GM19035 (cell line): ENCODE results near the gene RALGDS.

Experiments
- ATAC-seq: cut with Tn5 transposase; IDR thresholded peaks from one replicate; pipeline ENCODE4 v1.9.1; 2021; ENCODE audit not compliant: unreplicated experiment

RALGDS gene

DNA sequence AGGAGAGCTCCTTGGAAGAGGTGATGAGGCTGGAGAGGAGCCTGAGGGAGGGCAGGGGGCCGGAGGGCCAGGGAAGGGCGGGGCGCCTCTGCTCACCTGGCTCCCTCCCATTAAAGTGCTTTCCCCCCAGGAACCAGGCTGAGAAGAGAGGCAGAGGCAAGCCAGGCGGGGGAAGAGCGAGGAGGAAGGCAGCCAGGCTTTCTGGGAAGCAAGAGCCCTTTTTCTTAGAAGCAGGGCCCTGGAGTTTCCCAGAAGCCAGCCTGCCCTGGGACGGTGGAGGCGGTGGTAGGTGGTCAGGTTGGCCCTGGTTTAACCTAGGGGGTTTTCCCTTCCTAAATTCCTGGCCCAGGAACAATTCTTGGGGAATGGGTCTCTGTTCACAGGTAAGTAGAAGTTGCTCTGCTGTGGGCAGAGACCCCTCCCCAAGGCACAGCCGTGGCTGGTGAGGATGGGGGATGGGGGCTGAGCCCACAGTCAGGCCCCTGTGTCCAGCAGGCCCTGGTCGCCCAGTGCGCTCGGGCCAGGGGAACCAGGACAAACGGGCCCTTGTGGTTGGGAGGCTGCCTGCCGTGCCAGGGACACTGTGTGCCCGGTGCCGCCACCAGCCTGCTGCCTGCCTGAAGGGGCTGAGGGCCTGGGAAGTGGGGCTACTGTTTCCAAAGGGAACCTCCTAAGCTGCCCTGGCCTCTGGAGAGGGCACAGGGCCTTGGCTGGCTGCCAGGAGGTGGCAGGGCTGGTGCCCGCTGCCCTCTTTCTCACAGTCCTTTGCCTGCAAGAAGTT lies 16.6 kb upstream of the RALGDS start:
- ATAC-seq, result no peak

GRCh38 chr9:133135146-133135745 lies 14.2 kb upstream of the RALGDS start:
- no peak for ATAC-seq

- ATAC-seq, result no peak
These were observed 13.5 kb upstream of the RALGDS start for GRCh38 chr9:133134388-133135145.

GRCh38 chr9:133133681-133134387 lies 12.8 kb upstream of the RALGDS start:
- peak; percentile 86 for ATAC-seq

GRCh38 chr9:133132174-133132573 lies 11.1 kb upstream of the RALGDS start:
- no peak for ATAC-seq

DNA sequence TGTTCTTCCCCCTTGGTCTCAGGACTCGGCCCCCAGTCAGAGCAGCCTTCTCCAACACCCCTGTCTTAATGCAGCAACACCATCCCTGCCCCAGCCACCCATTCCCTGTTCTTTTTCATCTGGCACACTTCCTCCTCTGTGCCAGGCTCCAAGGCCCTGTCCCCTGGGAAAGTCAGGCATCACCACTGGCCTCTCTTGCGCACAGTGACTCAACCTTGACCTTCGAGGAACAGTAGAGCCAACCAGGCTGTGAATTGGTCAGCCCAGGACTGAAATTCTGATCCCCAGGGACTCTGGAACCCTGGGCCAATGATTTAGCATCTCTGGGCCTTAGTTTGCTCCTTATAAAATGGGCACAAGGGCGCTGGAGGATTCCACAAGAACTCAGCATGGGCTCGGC lies 10.5 kb upstream of the RALGDS start:
- no peak for ATAC-seq

DNA sequence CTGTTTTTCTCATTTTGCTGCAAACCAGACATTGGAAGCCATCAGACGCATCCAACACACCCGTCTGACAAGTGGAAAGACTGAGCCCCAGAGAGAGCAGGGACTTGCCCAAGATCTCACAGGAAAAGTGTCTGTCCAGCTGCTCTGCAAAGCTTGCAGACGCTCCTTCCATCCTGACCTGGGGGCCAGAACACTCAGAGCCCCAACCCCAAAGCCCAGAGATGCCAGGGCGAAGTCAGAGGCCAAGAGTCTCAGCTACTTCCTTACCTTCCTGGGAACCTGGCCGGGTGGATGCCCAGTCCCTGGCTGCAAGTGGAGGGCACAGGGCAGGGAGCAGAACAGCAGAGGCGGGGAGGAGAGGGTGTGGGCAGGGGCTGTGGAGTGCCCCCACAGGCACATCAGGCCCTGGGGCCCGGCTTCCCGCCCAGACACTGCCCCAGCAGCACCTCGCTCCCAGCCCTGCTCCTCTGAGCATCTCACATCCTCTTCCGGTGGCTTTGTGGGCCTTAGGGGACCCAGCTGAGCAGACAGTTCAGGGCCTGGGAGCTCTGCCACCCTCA lies 9.7 kb upstream of the RALGDS start:
- no peak for ATAC-seq

DNA sequence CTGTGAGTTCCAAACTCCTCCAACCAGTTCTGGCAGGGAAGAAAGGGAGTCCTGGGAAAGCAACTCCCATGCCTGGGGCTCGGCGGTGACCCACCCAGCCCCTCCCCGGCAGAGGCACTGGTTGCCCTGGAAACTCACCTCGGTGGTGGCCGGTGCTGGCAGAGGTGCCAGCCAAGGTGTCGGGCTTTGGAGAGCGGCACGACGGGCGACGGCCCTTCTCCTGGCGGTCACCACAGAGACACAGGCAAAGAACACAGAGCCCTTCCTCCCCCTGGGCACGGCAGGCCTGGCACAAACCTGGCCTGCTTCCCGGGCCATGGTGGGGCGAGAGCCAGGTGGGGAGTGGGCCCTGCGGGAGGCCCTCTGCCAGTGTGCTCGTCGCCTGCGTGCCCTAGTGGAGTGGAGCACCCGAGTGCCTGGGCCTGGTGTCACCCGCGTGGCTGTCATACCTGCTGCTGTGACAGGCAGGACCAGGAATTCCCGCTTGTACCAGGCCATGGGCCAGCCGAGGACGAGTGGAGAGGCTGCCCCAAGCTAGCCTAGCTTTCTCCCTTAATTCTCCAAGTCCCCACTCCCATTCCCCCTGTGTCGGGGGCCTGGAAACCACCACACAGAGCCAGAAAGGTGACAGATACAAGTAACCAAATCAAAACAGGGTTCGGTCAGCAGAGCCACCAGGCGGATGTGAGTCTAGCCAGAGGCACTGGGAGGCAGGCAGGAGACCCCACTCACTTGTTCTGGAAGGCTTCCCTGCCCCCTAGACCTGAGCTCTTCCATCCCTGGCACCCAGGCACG lies 8.2 kb upstream of the RALGDS start:
- ATAC-seq, result no peak

- ATAC-seq, result no peak
These were observed 7.1 kb upstream of the RALGDS start for GRCh38 chr9:133128152-133128551.

DNA sequence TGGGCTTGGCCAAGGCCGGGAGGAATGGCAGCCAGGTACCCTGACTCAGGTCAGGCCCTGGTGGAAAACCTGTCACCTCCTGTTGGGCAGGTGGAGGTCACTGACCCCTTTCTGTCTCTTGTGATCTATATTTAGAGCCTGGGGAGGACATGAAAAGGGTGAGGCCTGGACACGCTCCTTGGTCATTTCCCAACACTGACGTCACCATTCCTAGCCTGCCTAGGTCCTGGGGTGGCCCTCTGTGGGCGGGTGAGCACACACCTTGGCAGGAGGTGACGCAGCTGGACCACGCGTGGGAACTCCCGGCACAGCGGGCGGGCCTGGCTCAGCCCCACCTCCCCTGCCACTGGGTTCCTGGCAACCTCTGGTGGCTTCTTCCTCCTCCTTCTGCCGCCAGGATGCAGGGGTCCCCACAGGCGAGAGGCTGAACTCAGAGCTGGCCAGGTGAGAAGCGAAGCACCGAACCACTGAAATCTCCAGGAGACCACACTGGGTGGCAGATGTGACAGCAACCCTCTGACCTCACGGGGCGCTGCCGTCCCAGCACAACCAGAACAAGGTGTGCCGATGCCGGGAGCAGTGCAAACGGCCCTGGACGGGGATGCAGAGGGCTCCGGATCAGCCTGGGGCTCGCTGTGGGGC lies 6.4 kb upstream of the RALGDS start:
- ATAC-seq, result no peak

GRCh38 chr9:133126697-133127339 lies 5.8 kb upstream of the RALGDS start:
- no peak for ATAC-seq

- peak; percentile 36 for ATAC-seq
These were observed 5.1 kb upstream of the RALGDS start for GRCh38 chr9:133125941-133126696.

DNA sequence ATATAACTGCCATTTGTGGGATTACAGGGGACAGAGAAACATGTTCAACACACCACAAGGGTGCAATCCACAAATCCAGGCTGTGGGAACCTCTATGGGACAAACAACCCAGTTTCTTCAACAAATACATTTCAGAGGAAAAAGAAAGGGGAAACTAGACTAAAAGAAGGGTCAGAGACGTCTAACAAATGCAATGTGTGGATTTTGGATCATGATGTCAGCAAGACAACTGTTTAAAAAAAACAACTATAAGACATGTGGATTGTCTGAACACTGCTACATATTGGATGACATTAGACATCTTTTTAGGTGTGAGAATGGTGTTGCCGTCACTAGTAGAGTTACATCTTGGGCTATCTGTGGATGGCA lies 3.9 kb upstream of the RALGDS start:
- no peak for ATAC-seq

DNA sequence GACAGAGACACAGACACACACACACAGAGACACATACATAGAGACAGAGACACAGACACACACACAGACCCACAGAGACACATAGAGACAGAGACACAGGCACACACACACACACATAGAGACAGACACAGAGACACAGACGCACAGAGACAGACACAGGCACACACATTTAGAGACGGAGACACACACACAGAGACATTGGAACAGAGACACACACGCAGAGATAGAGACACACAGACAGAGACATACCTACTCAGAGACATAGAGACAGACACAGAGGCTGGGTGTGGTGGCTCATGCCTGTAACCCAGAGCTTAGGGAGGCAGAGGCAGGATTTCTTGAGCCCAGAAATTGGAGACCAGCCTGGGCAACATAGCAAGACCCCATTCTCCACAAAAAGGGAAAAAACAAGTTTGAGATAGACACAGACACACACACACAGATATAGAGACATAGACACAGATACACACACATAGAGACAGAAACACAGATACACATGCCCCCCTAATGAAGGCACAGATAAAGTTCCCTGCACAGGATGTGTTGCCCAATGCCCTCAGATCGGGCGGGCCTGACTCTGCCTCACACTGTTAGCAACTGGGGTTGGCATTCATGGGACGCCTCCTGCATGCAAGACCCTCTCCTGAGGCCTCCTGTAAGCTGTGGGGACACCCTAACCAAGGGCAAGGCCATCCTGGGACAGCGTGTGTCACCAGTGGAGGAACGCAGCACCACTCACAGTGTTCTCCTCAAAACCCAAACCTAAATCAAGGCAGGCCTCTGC lies 3.3 kb upstream of the RALGDS start:
- no peak for ATAC-seq

- no peak for ATAC-seq
These were observed 2.0 kb upstream of the RALGDS start for GRCh38 chr9:133122935-133123611.

- no peak for ATAC-seq
These were observed 1.5 kb upstream of the RALGDS start for GRCh38 chr9:133122605-133122934.

GRCh38 chr9:133121915-133122550 lies 993 bp upstream of the RALGDS start:
- no peak for ATAC-seq
